Astrocyte of the spinal cord (primary cell): ENCODE results near the gene PPP1R9A.

Source experiments
- DNase-seq: peaks from one replicate; pipeline ENCODE4 v3.0.0; 2011; ENCODE audit warnings: low read depth, low spot score
- H3K4me3 ChIP-seq: 2 replicates; pipeline ENCODE4 v1.5.1; 2011; ENCODE audit warnings: low read depth, mild to moderate bottlenecking, low read length, moderate library complexity
- CTCF ChIP-seq: IDR thresholded peaks from 2 replicates; pipeline ENCODE4 v1.5.1; 2012; ENCODE audit warnings: low read depth, mild to moderate bottlenecking, low read length, inconsistent platforms
- in situ Hi-C: cut with HindIII; loops from 2 replicates; pipeline ENCODE4 v1.10.0; 2017; ENCODE audit warnings: low sequenced_read_pairs

PPP1R9A gene

DNA sequence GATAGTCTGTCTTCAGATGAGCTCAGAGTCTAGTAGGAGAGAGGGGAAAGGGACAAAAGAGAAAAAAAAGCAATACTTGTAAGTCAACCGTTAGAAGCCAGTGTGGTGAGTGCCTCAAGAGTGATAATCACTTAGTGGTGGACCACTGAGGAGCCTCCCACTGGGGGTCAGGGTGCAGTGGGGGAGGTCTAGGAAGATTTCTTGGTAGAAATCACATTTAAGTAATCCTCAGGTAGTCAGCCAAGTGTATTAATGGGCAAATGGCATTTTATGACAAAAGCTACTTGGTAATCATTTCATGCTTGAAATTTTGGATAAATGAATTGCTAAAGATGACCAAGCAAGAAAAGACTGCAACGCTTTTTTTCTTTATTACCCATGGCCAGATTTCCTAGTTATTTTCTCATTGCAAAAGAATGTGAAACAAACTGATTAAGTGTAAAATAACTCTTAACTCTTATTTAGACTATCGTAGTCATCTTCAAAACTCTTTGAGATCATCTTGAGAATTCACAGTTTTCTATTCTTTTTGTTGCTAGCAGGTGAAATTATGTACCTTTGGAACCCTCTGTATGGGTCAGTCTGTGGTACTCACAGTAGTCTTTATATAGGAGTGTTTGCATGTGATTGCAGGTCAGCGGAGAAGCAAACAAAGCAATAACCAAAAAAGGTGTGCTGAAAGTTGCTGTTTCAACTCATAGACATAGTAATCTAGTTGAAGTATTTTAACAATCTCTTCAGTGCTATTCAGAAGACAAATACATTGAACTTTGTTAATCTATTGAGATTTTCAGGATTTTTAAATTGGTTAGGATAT, 63.9 kb downstream of the PPP1R9A start:
- in situ Hi-C loops, result no loop called here
- TF ChIP-seq CTCF, result no peak
- peak; percentile 56 for DNase-seq

GRCh38 chr7:94972296-94972695, 64.9 kb downstream of the PPP1R9A start:
- no peak for TF ChIP-seq CTCF
- in situ Hi-C loops, result no loop called here
- H3K4me3 ChIP-seq, result no peak overlapping the region
- peak; percentile 67 for DNase-seq

More for the DNA sequence above, 63.9 kb downstream of the PPP1R9A start:
- H3K4me3 ChIP-seq, result no peak overlapping the region

GRCh38 chr7:94973844-94974243, 66.5 kb downstream of the PPP1R9A start:
- in situ Hi-C loops, result no loop called here
- no peak for TF ChIP-seq CTCF
- no peak overlapping the region for H3K4me3 ChIP-seq
- DNase-seq, result no peak

- no peak for TF ChIP-seq CTCF
- DNase-seq, result peak; percentile 56
- H3K4me3 ChIP-seq, result no peak overlapping the region
- in situ Hi-C loops, result no loop called here
Observed at GRCh38 chr7:94974423-94974822, 67.0 kb downstream of the PPP1R9A start.

DNA sequence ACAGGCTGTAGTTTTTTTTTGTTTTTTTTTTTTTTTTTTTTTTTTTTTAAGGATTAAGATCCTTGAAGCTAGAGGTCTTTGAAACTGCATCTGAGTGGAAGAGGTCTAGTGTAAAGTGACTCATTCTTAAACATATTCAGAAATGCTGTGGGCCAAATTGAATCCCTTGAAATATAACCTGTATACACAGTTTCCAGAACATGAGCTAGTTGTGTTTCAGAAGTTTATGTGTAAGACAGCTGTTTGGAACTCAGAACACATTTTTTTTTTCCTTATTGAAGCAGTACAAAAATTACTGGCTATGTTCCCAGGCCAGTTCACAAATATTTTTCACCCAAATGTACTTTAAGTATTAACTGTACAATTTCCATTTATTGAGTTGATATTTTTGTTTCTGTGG, 67.9 kb downstream of the PPP1R9A start:
- H3K4me3 ChIP-seq, result no peak overlapping the region
- in situ Hi-C loops, result no loop called here
- TF ChIP-seq CTCF, result no peak
- DNase-seq, result peak; percentile 80

DNA sequence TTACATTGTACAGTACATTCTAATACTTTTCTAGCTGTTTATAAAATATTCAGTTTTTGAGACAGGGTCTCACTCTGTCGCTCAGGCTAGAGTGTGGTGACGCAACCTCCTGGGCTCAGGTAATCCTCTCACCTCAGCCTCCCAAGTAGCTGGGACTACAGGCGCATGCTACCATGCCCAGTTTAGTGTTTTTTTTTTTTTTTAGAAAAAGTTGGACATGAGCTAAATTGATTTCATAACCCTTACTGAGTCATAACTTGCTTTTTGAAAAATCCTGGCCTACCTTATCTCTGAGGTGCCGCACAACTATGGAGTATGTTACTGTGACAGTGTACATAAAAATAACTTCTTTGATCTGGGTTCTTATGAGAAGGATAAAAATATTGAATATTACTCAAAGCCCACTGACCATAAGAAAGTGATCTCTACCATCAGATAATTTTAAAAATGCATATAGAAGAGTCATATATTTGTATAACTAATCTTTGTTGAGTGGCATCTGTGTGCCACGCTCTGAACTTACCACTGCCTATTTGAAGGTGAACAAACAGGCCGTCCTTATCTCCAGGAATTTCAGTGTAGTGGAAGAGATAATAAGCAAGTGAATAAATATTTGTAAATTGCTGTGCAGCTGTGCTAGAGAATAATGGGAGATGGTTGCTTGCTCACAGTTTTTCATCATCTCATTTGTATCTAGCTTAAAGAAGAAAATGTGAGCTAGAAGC, 73.2 kb downstream of the PPP1R9A start:
- no peak overlapping the region for H3K4me3 ChIP-seq
- DNase-seq, result no peak
- in situ Hi-C loops, result no loop called here
- no peak for TF ChIP-seq CTCF
